Activated CD4-positive, alpha-beta T cell treated with anti-CD3 and anti-CD28 coated beads, Interleukin-2, amount 50 U/mL, for 48 hours (primary cell): ENCODE data around the gene NUDT21.
"Not testable (repeated sequence)": the region's sequence is repeated elsewhere in the genome, so short reads cannot be mapped to it uniquely, and the experiment has no call there.

Experiments
- DNase-seq, 2 experiments: peaks; one replicate each; pipeline ENCODE4 v3.0.0-alpha.2; 2020

NUDT21 gene

GRCh38 chr16:56415875-56416274 lies 35.3 kb downstream of the NUDT21 start:
- DNase-seq: no peak

- DNase-seq: no peak
Observed at GRCh38 chr16:56414366-56414765, 36.8 kb downstream of the NUDT21 start.

- DNase-seq: no peak
Observed at GRCh38 chr16:56413381-56413780, 37.8 kb downstream of the NUDT21 start.

GRCh38 chr16:56411624-56412023 lies 39.5 kb downstream of the NUDT21 start:
- no peak for DNase-seq

- DNase-seq: no peak
Observed at GRCh38 chr16:56411123-56411522, 40.0 kb downstream of the NUDT21 start.

GRCh38 chr16:56409195-56409594 lies 41.9 kb downstream of the NUDT21 start:
- no peak for DNase-seq

- no peak for DNase-seq
Observed at GRCh38 chr16:56408379-56409098, 42.6 kb downstream of the NUDT21 start.

- no peak for DNase-seq
Observed at GRCh38 chr16:56405977-56406672, 45.0 kb downstream of the NUDT21 start.

- DNase-seq: no peak
Observed at GRCh38 chr16:56401482-56401881, 49.6 kb downstream of the NUDT21 start.

- no peak for DNase-seq
Observed at GRCh38 chr16:56400458-56400857, 50.7 kb downstream of the NUDT21 start.

GRCh38 chr16:56399486-56399885 lies 51.6 kb downstream of the NUDT21 start:
- no peak for DNase-seq

- no peak for DNase-seq
Observed at GRCh38 chr16:56399047-56399446, 52.1 kb downstream of the NUDT21 start.

GRCh38 chr16:56396724-56397123 lies 54.4 kb downstream of the NUDT21 start:
- not testable (repeated sequence) for DNase-seq

GRCh38 chr16:56389554-56389953 lies 61.6 kb downstream of the NUDT21 start:
- DNase-seq: no peak

- no peak for DNase-seq
Observed at GRCh38 chr16:56388209-56388608, 62.9 kb downstream of the NUDT21 start.

- DNase-seq: no peak
Observed at GRCh38 chr16:56387396-56387795, 63.7 kb downstream of the NUDT21 start.

- no peak for DNase-seq
Observed at GRCh38 chr16:56384074-56384721, 66.9 kb downstream of the NUDT21 start.

GRCh38 chr16:56382901-56383355 lies 68.2 kb downstream of the NUDT21 start:
- no peak for DNase-seq

GRCh38 chr16:56382459-56382858 lies 68.7 kb downstream of the NUDT21 start:
- DNase-seq: no peak

- DNase-seq: not testable (repeated sequence)
Observed at GRCh38 chr16:56380778-56381485, 70.2 kb downstream of the NUDT21 start.
